ENCODE measurements around the gene NAT14. TPM values are rescaled to one million over a fixed set of nuclear protein-coding genes. Genes with fewer than 3 reads are reported as not detected.

The NAT14 gene, protein sequence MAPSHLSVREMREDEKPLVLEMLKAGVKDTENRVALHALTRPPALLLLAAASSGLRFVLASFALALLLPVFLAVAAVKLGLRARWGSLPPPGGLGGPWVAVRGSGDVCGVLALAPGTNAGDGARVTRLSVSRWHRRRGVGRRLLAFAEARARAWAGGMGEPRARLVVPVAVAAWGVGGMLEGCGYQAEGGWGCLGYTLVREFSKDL
- total RNA-seq (2022; extraction: Qiagen RNA extraction; ENCODE audit: low read depth): 40.9 to 61.3 TPM (median 58.0 TPM) in 5 replicates

GRCh38 chr19:55484593-55485438 lies at the start of gene NAT14:
Gene NAT14 (plus strand): TSS chr19:55485188. CDS start chr19:55485709, 521 bp downstream.

DNA sequence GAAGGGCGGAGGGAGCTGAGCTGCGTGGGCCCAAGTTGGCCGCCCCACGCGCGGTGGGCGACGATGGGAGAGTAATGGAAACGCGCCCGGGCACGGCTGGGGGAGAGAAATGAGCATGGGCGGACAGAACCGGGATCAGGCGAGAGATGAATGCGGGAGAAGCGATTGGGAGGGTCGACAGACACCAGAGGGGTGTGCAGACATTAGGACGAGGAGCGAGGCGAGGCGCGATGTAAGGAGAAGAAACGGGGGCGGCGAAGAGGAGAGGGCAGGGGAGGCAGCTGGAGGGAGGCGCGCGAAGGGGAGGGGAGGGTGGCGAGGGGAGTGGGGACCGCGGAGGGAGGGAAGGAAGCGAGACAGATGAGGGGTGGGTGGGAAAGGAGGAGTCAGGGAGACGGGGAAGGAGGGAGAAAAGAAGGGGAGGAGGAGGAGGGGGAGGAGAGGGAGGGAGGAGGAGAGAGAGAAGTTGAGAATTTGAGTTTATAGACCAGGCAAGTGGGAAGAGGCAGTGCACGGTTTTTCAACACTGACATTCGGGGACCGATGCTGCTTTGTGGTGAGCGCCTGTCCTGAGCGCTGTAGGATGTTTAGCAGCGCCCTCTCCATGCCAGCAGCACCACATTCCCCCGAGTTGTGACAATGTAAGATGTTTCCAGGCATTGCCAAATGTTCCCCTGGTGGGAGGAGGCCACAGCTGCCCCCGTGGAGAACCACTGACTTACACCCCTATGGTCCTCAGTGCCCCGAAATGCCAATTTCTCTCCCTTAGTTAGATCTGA lies 41.8 kb upstream of the NAT14 start, which contains the start of gene SHISA7:
Gene SHISA7 (minus strand): TSS at position 256 of the 779 bp plus-strand sequence. CDS start 437 bp downstream, outside the sequence.

GRCh38 chr19:55461259-55461973 lies 23.6 kb upstream of the NAT14 start, which contains the start of gene ISOC2:
Gene ISOC2 (minus strand): TSS chr19:55461642. CDS start chr19:55456486, 5,156 bp downstream.

GRCh38 chr19:55464662-55465054 lies 20.3 kb upstream of the NAT14 start, which contains the start of gene C19orf85:
Gene C19orf85 (minus strand): TSS chr19:55464751. CDS start chr19:55464554, 197 bp downstream.

DNA sequence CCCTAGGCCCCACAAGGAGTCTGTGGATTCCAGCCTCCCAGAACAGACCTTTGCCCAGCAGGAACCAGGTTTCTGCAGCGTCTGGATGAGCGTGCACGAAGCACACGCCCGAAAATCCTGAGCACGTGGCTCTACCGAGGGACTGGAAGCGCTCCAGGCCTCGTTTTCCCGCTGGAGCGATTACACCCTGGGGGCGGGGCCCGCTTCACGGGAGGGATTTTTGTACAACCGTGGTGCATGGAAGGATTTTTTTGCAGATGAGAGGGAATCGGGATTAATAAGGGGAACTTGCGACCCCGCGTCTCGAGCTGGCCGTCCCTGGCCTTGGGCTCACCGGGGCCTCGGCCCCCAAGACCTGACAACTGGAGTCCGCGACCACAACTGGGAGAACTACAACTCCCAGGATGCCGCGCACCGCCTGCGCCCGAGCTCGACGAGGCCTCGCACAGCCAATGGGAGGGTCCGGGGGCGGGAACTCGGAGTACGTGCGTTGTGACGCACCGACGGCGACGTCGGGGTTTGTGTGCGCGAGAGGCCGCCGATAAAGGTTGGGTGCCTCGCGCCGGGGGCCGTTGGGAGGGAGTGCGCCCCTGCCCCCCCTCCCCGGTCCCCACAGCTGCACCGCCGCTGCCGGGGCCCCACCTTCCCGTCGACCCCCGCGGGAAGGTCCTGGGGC lies 8.8 kb upstream of the NAT14 start, which contains the start of gene ZNF628:
Gene ZNF628 (plus strand): TSS at position 518 of the 676 bp plus-strand sequence. CDS start 3,294 bp downstream, outside the sequence.

DNA sequence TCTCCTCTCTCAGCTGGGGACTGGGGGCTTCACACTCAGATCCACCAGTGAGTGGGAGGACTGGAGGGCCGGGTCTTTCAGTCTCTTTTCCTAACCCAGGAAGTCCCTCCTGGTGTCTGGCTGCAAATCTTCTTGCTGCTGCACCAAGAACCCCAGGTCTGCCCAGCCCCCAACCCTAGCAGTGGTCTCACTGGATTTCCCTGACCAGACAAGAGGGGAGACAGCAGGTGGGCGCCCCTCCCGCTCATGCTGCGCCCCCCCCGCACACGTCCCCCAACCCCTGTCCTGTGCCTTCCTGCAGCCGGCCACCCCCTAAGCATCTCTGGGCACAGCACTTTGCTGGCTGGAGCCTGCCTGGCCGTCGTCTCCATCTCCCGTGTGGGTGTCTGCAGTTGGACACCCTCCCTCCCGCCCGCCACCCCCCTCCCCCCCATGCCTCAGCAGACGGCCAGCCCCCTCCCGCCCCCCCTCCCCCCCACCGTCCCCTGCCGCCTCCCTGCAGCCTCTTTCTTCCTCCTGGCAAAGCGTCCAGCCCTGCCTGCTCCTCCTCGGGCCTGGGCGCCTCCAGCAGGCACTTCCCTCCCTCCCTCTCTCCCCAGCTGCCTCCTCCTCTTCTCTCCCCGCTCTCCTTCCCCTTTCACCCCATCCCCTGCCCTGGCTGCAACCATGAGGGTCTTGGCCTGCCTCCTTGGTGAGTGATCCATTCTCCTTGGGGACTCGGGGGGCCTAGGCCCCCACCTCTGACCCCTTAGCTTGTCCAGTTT lies 3.1 kb downstream of the NAT14 start, which contains the start of gene SSC5D:
Gene SSC5D (plus strand): TSS at position 513 of the 764 bp plus-strand sequence. CDS start 154 bp downstream, at position 667.

Other genes starting within 250 kb of the NAT14 start
- gene PPP6R1, start 226.2 kb upstream of the NAT14 start, total RNA-seq (2022; extraction: Qiagen RNA extraction; ENCODE audit: low read depth): 98.6 to 127 TPM (median 124 TPM) in 5 replicates
- gene HSPBP1, start 205.1 kb upstream of the NAT14 start, total RNA-seq (2022; extraction: Qiagen RNA extraction; ENCODE audit: low read depth): 118 to 146 TPM (median 136 TPM) in 5 replicates
- gene BRSK1, start 201.2 kb upstream of the NAT14 start, total RNA-seq (2022; extraction: Qiagen RNA extraction; ENCODE audit: low read depth): 4.3 to 6.1 TPM (median 5.0 TPM) in 5 replicates
- gene TMEM150B, start 159.8 kb upstream of the NAT14 start, total RNA-seq (2022; extraction: Qiagen RNA extraction; ENCODE audit: low read depth): 0.06 to 0.27 TPM (median 0.19 TPM) in 3 of 5 replicates, not detected in the others
- gene KMT5C, start 145.3 kb upstream of the NAT14 start, total RNA-seq (2022; extraction: Qiagen RNA extraction; ENCODE audit: low read depth): 8.1 to 12.2 TPM (median 10.3 TPM) in 5 replicates
- gene COX6B2, start 130.5 kb upstream of the NAT14 start, total RNA-seq (2022; extraction: Qiagen RNA extraction; ENCODE audit: low read depth): 0.83 to 1.5 TPM (median 1.1 TPM) in 5 replicates
- gene GARIN5B, start 121.9 kb upstream of the NAT14 start, total RNA-seq (2022; extraction: Qiagen RNA extraction; ENCODE audit: low read depth): 0.10 to 0.25 TPM (median 0.17 TPM) in 4 of 5 replicates, not detected in the other
- 79.7 to 115 TPM (median 99.1 TPM) in 5 replicates for gene IL11, start 114.7 kb upstream of the NAT14 start, total RNA-seq (2022; extraction: Qiagen RNA extraction; ENCODE audit: low read depth)
- 1.6 to 2.7 TPM (median 1.8 TPM) in 5 replicates for gene TMEM190, start 108.4 kb upstream of the NAT14 start, total RNA-seq (2022; extraction: Qiagen RNA extraction; ENCODE audit: low read depth)
- 1.9 to 9.5 TPM (median 8.1 TPM) in 5 replicates for gene TMEM238, start 100.9 kb upstream of the NAT14 start, total RNA-seq (2022; extraction: Qiagen RNA extraction; ENCODE audit: low read depth)
- 2,575 to 3,038 TPM (median 2,861 TPM) in 5 replicates for gene RPL28, start 99.3 kb upstream of the NAT14 start, total RNA-seq (2022; extraction: Qiagen RNA extraction; ENCODE audit: low read depth)
- 280 to 580 TPM (median 470 TPM) in 5 replicates for gene UBE2S, start 77.4 kb upstream of the NAT14 start, total RNA-seq (2022; extraction: Qiagen RNA extraction; ENCODE audit: low read depth)
- not detected in 5 replicates for gene SHISA7, start 41.9 kb upstream of the NAT14 start, total RNA-seq (2022; extraction: Qiagen RNA extraction; ENCODE audit: low read depth)
- 56.5 to 68.3 TPM (median 61.0 TPM) in 5 replicates for gene ISOC2, start 23.5 kb upstream of the NAT14 start, total RNA-seq (2022; extraction: Qiagen RNA extraction; ENCODE audit: low read depth)
- gene C19orf85, start 20.4 kb upstream of the NAT14 start, total RNA-seq (2022; extraction: Qiagen RNA extraction; ENCODE audit: low read depth): not detected in 5 replicates
- 4.3 to 9.6 TPM (median 8.8 TPM) in 5 replicates for gene ZNF628, start 8.6 kb upstream of the NAT14 start, total RNA-seq (2022; extraction: Qiagen RNA extraction; ENCODE audit: low read depth)
- gene SSC5D, start 3.2 kb downstream of the NAT14 start, total RNA-seq (2022; extraction: Qiagen RNA extraction; ENCODE audit: low read depth): 0.38 to 1.5 TPM (median 0.61 TPM) in 5 replicates
- 1.8 to 3.1 TPM (median 2.5 TPM) in 5 replicates for gene SBK2, start 51.9 kb downstream of the NAT14 start, total RNA-seq (2022; extraction: Qiagen RNA extraction; ENCODE audit: low read depth)
- 1.8 to 2.7 TPM (median 2.3 TPM) in 5 replicates for gene SBK3, start 60.4 kb downstream of the NAT14 start, total RNA-seq (2022; extraction: Qiagen RNA extraction; ENCODE audit: low read depth)
- gene ZNF579, start 95.7 kb downstream of the NAT14 start, total RNA-seq (2022; extraction: Qiagen RNA extraction; ENCODE audit: low read depth): 16.1 to 35.4 TPM (median 25.5 TPM) in 5 replicates
- 17.5 to 27.0 TPM (median 25.5 TPM) in 5 replicates for gene FIZ1, start 114.3 kb downstream of the NAT14 start, total RNA-seq (2022; extraction: Qiagen RNA extraction; ENCODE audit: low read depth)
- gene ZNF524, start 115.1 kb downstream of the NAT14 start, total RNA-seq (2022; extraction: Qiagen RNA extraction; ENCODE audit: low read depth): 14.0 to 19.4 TPM (median 18.4 TPM) in 5 replicates
- 7.9 to 14.8 TPM (median 13.3 TPM) in 5 replicates for gene ZNF865, start 120.5 kb downstream of the NAT14 start, total RNA-seq (2022; extraction: Qiagen RNA extraction; ENCODE audit: low read depth)
- 5.4 to 6.6 TPM (median 6.3 TPM) in 5 replicates for gene ZNF784, start 139.4 kb downstream of the NAT14 start, total RNA-seq (2022; extraction: Qiagen RNA extraction; ENCODE audit: low read depth)
- gene ZNF580, start 155.8 kb downstream of the NAT14 start, total RNA-seq (2022; extraction: Qiagen RNA extraction; ENCODE audit: low read depth): 26.5 to 52.4 TPM (median 49.1 TPM) in 5 replicates
- gene ZNF581, start 158.5 kb downstream of the NAT14 start, total RNA-seq (2022; extraction: Qiagen RNA extraction; ENCODE audit: low read depth): 37.0 to 52.7 TPM (median 49.4 TPM) in 5 replicates
- gene CCDC106, start 163.0 kb downstream of the NAT14 start, total RNA-seq (2022; extraction: Qiagen RNA extraction; ENCODE audit: low read depth): 12.2 to 19.1 TPM (median 18.1 TPM) in 5 replicates
- 266 to 326 TPM (median 309 TPM) in 5 replicates for gene U2AF2, start 169.8 kb downstream of the NAT14 start, total RNA-seq (2022; extraction: Qiagen RNA extraction; ENCODE audit: low read depth)
- gene EPN1, start 190.0 kb downstream of the NAT14 start, total RNA-seq (2022; extraction: Qiagen RNA extraction; ENCODE audit: low read depth): 126 to 209 TPM (median 205 TPM) in 5 replicates